K562 treated with DMSO at 1 percent for 24 hours (cell line): ENCODE results near the gene GPATCH1. TPM values are rescaled to one million over a fixed set of nuclear protein-coding genes. Genes with fewer than 3 reads are reported as not detected.

Source experiments
- total RNA-seq: library from RNA; unstranded; fragments of 300-600 nt; gene quantifications from 2 replicates; pipeline ENCODE4 v1.2.3, GENCODE V29; 2022; ENCODE audit warnings: low read depth; ENCODE audit not compliant: insufficient read depth

The GPATCH1 gene, protein sequence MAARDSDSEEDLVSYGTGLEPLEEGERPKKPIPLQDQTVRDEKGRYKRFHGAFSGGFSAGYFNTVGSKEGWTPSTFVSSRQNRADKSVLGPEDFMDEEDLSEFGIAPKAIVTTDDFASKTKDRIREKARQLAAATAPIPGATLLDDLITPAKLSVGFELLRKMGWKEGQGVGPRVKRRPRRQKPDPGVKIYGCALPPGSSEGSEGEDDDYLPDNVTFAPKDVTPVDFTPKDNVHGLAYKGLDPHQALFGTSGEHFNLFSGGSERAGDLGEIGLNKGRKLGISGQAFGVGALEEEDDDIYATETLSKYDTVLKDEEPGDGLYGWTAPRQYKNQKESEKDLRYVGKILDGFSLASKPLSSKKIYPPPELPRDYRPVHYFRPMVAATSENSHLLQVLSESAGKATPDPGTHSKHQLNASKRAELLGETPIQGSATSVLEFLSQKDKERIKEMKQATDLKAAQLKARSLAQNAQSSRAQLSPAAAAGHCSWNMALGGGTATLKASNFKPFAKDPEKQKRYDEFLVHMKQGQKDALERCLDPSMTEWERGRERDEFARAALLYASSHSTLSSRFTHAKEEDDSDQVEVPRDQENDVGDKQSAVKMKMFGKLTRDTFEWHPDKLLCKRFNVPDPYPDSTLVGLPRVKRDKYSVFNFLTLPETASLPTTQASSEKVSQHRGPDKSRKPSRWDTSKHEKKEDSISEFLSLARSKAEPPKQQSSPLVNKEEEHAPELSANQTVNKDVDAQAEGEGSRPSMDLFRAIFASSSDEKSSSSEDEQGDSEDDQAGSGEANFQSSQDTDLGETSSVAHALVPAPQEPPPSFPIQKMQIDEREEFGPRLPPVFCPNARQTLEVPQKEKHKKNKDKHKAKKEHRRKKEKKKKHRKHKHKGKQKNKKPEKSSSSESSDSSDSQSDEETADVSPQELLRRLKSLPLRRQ
- total RNA-seq: 5.1 and 6.7 TPM in 2 replicates

DNA sequence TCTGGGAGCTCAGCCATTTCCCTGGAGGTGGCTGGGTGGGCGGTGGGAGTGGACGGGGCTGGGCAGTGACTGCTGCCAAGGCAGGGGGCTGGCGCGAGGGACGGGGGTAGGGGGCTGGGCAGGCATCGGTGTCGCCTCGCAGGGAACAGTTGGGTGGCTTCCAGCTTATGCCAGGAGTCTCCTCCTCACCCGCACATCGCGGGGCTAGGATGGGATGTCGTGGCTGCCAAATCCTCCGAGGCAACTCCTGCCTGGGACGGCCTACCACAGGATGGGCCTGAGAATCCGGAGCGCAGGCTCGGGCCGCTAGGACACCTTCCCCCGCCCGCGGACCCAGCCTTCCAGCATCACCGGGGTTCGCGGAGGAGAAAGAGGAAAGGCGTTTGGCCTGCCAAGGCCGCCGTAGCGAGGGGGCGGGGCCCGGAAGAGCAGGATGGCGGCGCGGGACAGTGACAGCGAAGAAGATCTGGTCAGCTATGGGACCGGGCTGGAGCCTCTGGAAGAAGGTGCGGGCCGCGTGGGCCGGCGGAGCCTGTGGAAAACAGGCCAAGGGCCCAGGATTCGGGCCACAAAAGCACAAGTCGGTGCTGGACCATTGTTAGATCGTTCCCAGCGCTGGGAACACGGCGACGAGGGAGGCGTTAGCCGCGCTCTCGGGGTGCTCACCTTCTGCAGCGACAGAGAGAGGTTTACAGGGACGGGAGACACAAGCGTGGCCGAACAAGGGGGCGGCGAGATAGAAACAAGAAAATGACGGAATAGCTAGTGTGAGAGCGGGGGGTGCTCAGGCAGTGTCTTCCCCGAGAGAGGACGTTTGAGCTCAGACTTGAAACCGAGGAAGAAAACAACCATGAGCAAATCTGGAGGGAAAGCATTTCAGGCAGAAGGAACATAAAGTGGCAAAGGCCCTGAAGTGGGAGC is at the start of gene GPATCH1:
GPATCH1 (plus strand) TSS at position 421 of the 921 bp plus-strand sequence; CDS start at position 434, 13 bp downstream.

DNA sequence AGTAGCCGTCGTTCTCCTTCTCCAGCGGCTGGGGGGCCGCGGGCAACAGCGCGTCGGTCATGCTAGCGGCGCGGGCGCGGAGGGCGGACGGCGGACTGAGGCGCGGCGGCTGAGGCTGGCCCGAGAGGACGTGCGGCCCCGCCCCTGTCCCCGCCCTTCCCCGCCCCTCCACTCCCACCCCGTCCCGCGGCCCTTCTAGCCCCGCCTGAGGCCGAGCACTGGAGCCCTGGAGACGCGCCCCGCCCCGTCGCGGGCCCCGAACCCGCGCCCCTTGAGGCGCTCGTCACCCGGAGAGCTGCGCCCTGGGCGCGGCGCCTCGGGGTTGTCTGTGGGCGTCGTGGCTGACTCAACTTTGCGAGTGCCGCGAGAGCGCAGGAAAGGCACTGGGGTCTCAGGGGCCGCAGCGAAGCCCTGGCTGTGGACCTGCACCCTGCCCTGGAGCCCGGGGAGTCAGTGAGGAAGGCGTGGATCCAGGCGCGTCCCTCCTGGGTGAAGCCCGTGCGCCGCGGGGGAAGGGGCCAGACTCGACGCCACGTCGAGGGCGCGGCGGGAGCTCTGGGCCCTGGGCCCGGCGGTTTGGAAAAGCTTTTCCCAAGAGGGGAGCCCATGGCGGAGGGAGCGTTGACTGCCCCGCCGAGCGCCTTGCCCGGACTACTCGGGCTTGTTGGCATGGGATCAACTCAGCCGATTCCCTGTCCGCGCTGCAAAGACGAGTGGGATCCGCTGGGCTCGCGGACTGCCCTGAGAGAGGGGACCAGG is 16.0 kb upstream of the GPATCH1 start, which contains the start of gene RHPN2:
RHPN2 (minus strand) TSS at position 97 of the 759 bp plus-strand sequence; CDS start at position 61, 36 bp downstream.

DNA sequence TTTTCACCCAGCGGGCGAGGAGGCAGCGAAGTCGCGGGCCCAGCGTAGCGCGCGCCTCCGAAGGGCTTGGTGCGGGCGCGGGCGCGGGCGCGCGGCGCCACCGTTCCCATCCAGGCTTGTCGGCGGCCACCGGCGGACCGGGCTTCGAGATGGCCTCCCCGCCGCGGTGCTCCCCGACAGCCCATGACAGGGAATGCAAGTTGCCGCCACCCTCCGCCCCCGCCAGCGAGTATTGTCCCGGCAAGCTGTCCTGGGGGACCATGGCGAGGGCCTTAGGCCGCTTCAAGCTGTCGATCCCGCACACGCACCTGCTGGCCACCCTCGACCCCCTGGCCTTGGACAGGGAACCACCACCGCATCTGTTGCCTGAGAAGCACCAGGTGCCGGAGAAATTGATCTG is 51.0 kb downstream of the GPATCH1 start, which contains the start of gene WDR88:
WDR88 (plus strand) TSS at position 94 of the 400 bp plus-strand sequence; CDS start at position 150, 56 bp downstream.

Other genes with a start within 250 kb of the GPATCH1 start
- not detected in 2 replicates for gene SLC7A9, start 211.4 kb upstream of the GPATCH1 start, total RNA-seq
- gene CEP89, start 109.2 kb upstream of the GPATCH1 start, total RNA-seq: 12.1 and 14.4 TPM in 2 replicates
- 7.7 and 12.1 TPM in 2 replicates for gene FAAP24, start 108.9 kb upstream of the GPATCH1 start, total RNA-seq
- 6.0 and 7.2 TPM in 2 replicates for gene RHPN2, start 16.3 kb upstream of the GPATCH1 start, total RNA-seq
- gene WDR88, start 50.9 kb downstream of the GPATCH1 start, total RNA-seq: 0.49 TPM in 1 of 2 replicates, not detected in the other
- gene LRP3, start 113.1 kb downstream of the GPATCH1 start, total RNA-seq: not detected in 2 replicates
- gene SLC7A10, start 144.7 kb downstream of the GPATCH1 start, total RNA-seq: not detected in 2 replicates
- 2.0 and 3.5 TPM in 2 replicates for gene CEBPA, start 221.4 kb downstream of the GPATCH1 start, total RNA-seq